ENCODE data around the gene OBSCN. TPM values are rescaled to one million over a fixed set of nuclear protein-coding genes. Genes with fewer than 3 reads are reported as not detected.

OBSCN gene
- total and polyA plus RNA-seq, 2 of the 13 experiments (the other 11 are each of a cell fraction or from before 2014, with no cell fraction given): 0.20 TPM

DNA sequence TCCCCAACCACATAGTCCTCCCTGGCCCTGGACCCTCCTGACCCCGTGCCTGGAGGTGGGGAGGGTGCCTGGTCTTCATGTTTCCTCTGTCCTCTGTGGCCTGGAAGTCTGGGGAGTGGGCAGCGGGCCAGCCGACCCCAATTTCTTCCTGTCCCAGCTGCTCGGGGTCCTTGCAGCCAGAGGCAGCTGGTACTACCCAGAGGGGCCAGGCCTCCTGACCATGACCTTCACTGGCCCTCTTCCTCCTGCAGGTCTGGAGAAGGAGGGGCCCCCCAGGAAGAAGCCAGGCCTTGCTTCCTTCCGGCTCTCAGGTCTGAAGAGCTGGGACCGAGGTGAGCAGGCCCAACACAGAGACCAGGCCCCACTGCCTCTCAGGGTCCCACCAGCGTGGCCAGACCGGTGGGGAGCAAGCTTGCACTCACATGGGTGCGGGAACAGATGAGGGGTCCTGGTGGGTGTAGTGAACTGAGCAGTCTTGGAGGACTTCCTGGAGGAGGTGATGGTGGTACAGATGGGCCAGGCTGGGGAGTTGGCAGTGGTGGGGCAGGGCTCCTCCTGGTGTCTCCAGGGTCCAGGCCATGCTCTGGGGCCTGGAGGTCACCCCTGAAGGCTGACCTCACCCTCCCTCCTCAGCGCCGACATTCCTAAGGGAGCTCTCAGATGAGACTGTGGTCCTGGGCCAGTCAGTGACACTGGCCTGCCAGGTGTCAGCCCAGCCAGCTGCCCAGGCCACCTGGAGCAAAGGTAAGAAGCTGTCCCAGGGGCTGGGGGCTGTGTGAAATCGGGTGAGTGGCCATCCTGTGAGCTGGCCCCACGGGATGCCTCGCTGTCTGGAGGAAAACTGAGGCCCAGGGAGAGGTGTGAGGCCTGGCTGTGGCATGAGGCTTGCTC is 166.1 kb downstream of the OBSCN start:
- no peak for DNase-seq (ENCODE audit: low spot score)

GRCh38 chr1:228374711-228375577 is 167.1 kb downstream of the OBSCN start:
- WGBS (ENCODE audit: low lambda C conversion rate): 51% methylated on average over 8 of the region's 25 CpGs
- FAIRE-seq (no peak), ATAC-seq (no peak; the same call in 2 of the 3 replicates), DNase-seq (ENCODE audit: low spot score) (no peak)
- Histone ChIP-seq H4K20me1 (ENCODE audit: insufficient read depth, low read length) (no peaks in the 10 kb centered on the region), H3K4me1 (ENCODE audit: insufficient read depth, low read length) (0 out of 2 replicates have a peak, but pooled peaks cover 5% of the 10 kb centered on the region), H3K79me2 (ENCODE audit: insufficient read depth, low read length) (no peaks in the 10 kb centered on the region), H3K9ac (ENCODE audit: insufficient read depth, low read depth, low read length) (no peak overlapping the region), H3K36me3 (replicated peaks in 1 of 2; ENCODE audit: control insufficient read depth in 1 of 2, insufficient read depth in 2 of 2, low read length in 2 of 2) (no peaks in the 10 kb centered on the region), H2AFZ (ENCODE audit: low read length) (no peak overlapping the region), H3K27ac (ENCODE audit: extremely low read length, insufficient read depth, low read length) (no peak overlapping the region), H3K4me3 (replicated peaks in 1 of 3; ENCODE audit: insufficient read depth in 1 of 3, low read depth in 2 of 3, low read length in 3 of 3) (no peak overlapping the region), H3K27me3 (ENCODE audit: control insufficient read depth in 1 of 2, insufficient read depth in 2 of 2, low read length in 2 of 2) (peaks cover 0 to 12% of the 10 kb centered on the region in 2 experiments; a peak in 4 of 5 replicates), H3K4me2 (ENCODE audit: low read depth, low read length) (no peak overlapping the region), H3K9me3 (ENCODE audit: low read length) (no peaks in the 10 kb centered on the region)
- intact Hi-C loops (cut with micrococcal nuclease; ENCODE audit: unreplicated experiment) (no loop called here), in situ Hi-C loops (cut with HindIII; ENCODE audit: extremely low pct_ligation_motif_present, low pct_unique_long_range_greater_than_20kb) (no loop called here)
- POLR2A ChIA-PET: interaction anchor here (0.6 kb wide), 1 partner anchor 32 kb away, joined by 3 read pairs; the partner anchor contains the start of gene TRIM11
- TF ChIP-seq DNMT3B (CRISPR knock-in tag; conservative IDR thresholded peaks at IDR 0.05): no peak
- no peak for TF ChIP-seq ZKSCAN1 (IDR thresholded peaks at IDR 0.05; ENCODE audit: low read length)
- no peak for TF ChIP-seq RFXAP (CRISPR knock-in tag; IDR thresholded peaks at IDR 0.05; ENCODE audit: borderline replicate concordance)
- TF ChIP-seq ZNF337 (CRISPR knock-in tag; IDR thresholded peaks at IDR 0.05; ENCODE audit: borderline replicate concordance, low read depth): no peak
- no peak for TF ChIP-seq CC2D1A (CRISPR knock-in tag; IDR thresholded peaks at IDR 0.05)
- no peak for TF ChIP-seq KDM6A (CRISPR knock-in tag; IDR thresholded peaks at IDR 0.05; ENCODE audit: low read depth)
- no peak for TF ChIP-seq STAT5B (CRISPR knock-in tag; IDR thresholded peaks at IDR 0.05)
- no peak for TF ChIP-seq ZFP91 (CRISPR knock-in tag; IDR thresholded peaks at IDR 0.05; ENCODE audit: borderline replicate concordance)
- no peak for TF ChIP-seq ZNF768 (CRISPR knock-in tag; IDR thresholded peaks at IDR 0.05)
- CTCF ChIA-PET (ENCODE audit: low intra/inter-chr PET ratio, low total read pairs): no interaction called here
- no TSS peak for BruUV-seq (replicated peaks)

More for the DNA sequence above, 166.1 kb downstream of the OBSCN start:
- BruUV-seq (replicated peaks): no TSS peak
- ATAC-seq: no peak
- in situ Hi-C loops (cut with HindIII; ENCODE audit: extremely low pct_ligation_motif_present, low pct_unique_long_range_greater_than_20kb): no loop called here
- no peaks in the 10 kb centered on the region for H3K36me3 ChIP-seq (replicated peaks in 1 of 2; ENCODE audit: control insufficient read depth in 1 of 2, insufficient read depth in 2 of 2, low read length in 2 of 2)
- H3K27me3 ChIP-seq (ENCODE audit: control insufficient read depth in 1 of 2, insufficient read depth in 2 of 2, low read length in 2 of 2): peaks cover 0 to 18% of the 10 kb centered on the region in 2 experiments; a peak in 4 of 5 replicates
- 71% methylated on average over 7 of the region's 14 CpGs for WGBS (ENCODE audit: low lambda C conversion rate)
- ChIA-PET CTCF (ENCODE audit: low intra/inter-chr PET ratio, low total read pairs) (no interaction called here), POLR2A (interaction anchor here (0.6 kb wide), 1 partner anchor 33 kb away, joined by 3 read pairs; the partner anchor contains the start of gene TRIM11)
- peaks cover 12% of the 10 kb centered on the region for H3K4me1 ChIP-seq (ENCODE audit: insufficient read depth, low read length)
- H3K4me3 ChIP-seq (replicated peaks in 1 of 3; ENCODE audit: insufficient read depth in 1 of 3, low read depth in 2 of 3, low read length in 3 of 3): no peak overlapping the region
- no peak overlapping the region for H3K9ac ChIP-seq (ENCODE audit: insufficient read depth, low read depth, low read length)
- H3K27ac ChIP-seq (ENCODE audit: extremely low read length, insufficient read depth, low read length): no peak overlapping the region
- H2AFZ ChIP-seq (ENCODE audit: low read length): no peak overlapping the region
- H4K20me1 ChIP-seq (ENCODE audit: insufficient read depth, low read length): no peaks in the 10 kb centered on the region
- intact Hi-C loops (cut with micrococcal nuclease; ENCODE audit: unreplicated experiment): no loop called here
- no peak for FAIRE-seq
- TF ChIP-seq NFYC (CRISPR knock-in tag; IDR thresholded peaks at IDR 0.05) (no peak), TAF1 (CRISPR knock-in tag; IDR thresholded peaks at IDR 0.05) (no peak)
- no peaks in the 10 kb centered on the region for H3K79me2 ChIP-seq (ENCODE audit: insufficient read depth, low read length)
- no peak overlapping the region for H3K4me2 ChIP-seq (ENCODE audit: low read depth, low read length)
- H3K9me3 ChIP-seq (ENCODE audit: low read length): no peaks in the 10 kb centered on the region
